H1 (cell line): ENCODE data around the gene THOC6. TPM values are rescaled to one million over a fixed set of nuclear protein-coding genes. Genes with fewer than 3 reads are reported as not detected.
A peak's percentile ranks its signal among the peaks of the same experiment; 100 is the strongest.

Source experiments
- CTCF ChIA-PET: fragments of 300-600 bp; sonication (Branson Sonifier 250); formaldehyde crosslinking; loops from one replicate; lab custom pipeline; 2021; ENCODE audit not compliant: partially characterized antibody; lab: Charles Lee
- POLR2A ChIA-PET: fragments of 300-600 bp; sonication (Branson Sonifier 250); formaldehyde crosslinking; loops from one replicate; lab custom pipeline; 2021; ENCODE audit warnings: inconsistent platforms; ENCODE audit not compliant: partially characterized antibody; lab: Charles Lee
- DNase-seq, 2 experiments: peaks; one replicate each; pipeline versions ENCODE4 v3.0.0 to v3.0.0-alpha.2; 2010 to 2022; ENCODE audit warnings: low spot score in 2 of 2, low read depth in 1 of 2, mixed read lengths in 1 of 2
- FAIRE-seq: peaks from 2 replicates; lab custom pipeline; 2011; peaks lifted over from hg19 to GRCh38; lab: Jason Lieb, UNC
- H2AFZ ChIP-seq: 2 replicates; pipeline ENCODE4 v1.8.1; 2012; ENCODE audit warnings: low read length, inconsistent platforms
- H2AK5ac ChIP-seq: 2 replicates; pipeline ENCODE4 v1.6.1; 2013; ENCODE audit warnings: low read depth, low read length
- H2BK120ac ChIP-seq: replicated peaks from 2 replicates; pipeline ENCODE3; 2013; ENCODE audit warnings: low read depth, low read length, inconsistent platforms
- H2BK12ac ChIP-seq: 2 replicates; pipeline ENCODE4 v1.6.1; 2013; ENCODE audit warnings: low read depth, low read length
- H2BK15ac ChIP-seq: 2 replicates; pipeline ENCODE4 v1.6.1; 2013; ENCODE audit warnings: low read length
- H2BK20ac ChIP-seq: 2 replicates; pipeline ENCODE4 v1.6.1; 2013; ENCODE audit warnings: low read length
- H2BK5ac ChIP-seq: 2 replicates; pipeline ENCODE4 v1.6.1; 2013; ENCODE audit warnings: low read depth, low read length
- H3K14ac ChIP-seq: 2 replicates; pipeline ENCODE4 v1.6.1; 2013; ENCODE audit warnings: inconsistent platforms; ENCODE audit not compliant: insufficient read length
- H3K18ac ChIP-seq: 2 replicates; pipeline ENCODE4 v1.6.1; 2013; ENCODE audit warnings: low read length; ENCODE audit errors: extremely low read depth
- H3K23ac ChIP-seq: 2 replicates; pipeline ENCODE4 v1.6.1; 2013; ENCODE audit warnings: inconsistent platforms; ENCODE audit not compliant: insufficient read length
- H3K23me2 ChIP-seq: 2 replicates; pipeline ENCODE4 v1.6.1; 2013; ENCODE audit warnings: low read depth, low read length
- H3K27ac ChIP-seq: 2 replicates; pipeline ENCODE4 v1.6.1; 2011; ENCODE audit warnings: low read depth, low read length, inconsistent platforms
- H3K27me3 ChIP-seq, 4 experiments: replicated peaks in 1 of 4; 1 replicate in 1 of 4; 2 replicates in 3 of 4; pipeline versions ENCODE4 v1.6.1 to v1.8.1; 2011 to 2013; ENCODE audit warnings: low read length in 3 of 4, mild to moderate bottlenecking in 3 of 4, inconsistent platforms in 2 of 4, mixed read lengths in 2 of 4, moderate library complexity in 1 of 4; ENCODE audit not compliant: control insufficient read depth in 3 of 4, insufficient read depth in 3 of 4; ENCODE audit errors: extremely low read depth in 1 of 4
- H3K36me3 ChIP-seq, 4 experiments: 2 replicates each; pipeline versions ENCODE4 v1.6.1 to v1.8.1; 2011 to 2013; ENCODE audit warnings: mild to moderate bottlenecking in 4 of 4, low read length in 3 of 4, moderate library complexity in 2 of 4, control low read depth in 1 of 4, inconsistent platforms in 1 of 4; ENCODE audit not compliant: insufficient read depth in 4 of 4, control insufficient read depth in 2 of 4
- H3K4ac ChIP-seq: replicated peaks from 2 replicates; pipeline ENCODE3; 2013; ENCODE audit warnings: low read length, low read depth, mixed read lengths, inconsistent platforms; ENCODE audit not compliant: insufficient read length
- H3K4me1 ChIP-seq, 4 experiments: replicated peaks in 1 of 4; 1 replicate in 1 of 4; 2 replicates in 3 of 4; pipeline versions ENCODE4 v1.6.1 to v1.8.1; 2011 to 2013; ENCODE audit warnings: low read length in 3 of 4, inconsistent platforms in 2 of 4, mixed read lengths in 1 of 4; ENCODE audit not compliant: insufficient read depth in 4 of 4, control insufficient read depth in 3 of 4
- H3K4me2 ChIP-seq, 2 experiments: 2 replicates each; pipeline versions ENCODE4 v1.6.1 to v1.8.1; 2011 to 2013; ENCODE audit warnings: low read depth in 2 of 2, low read length in 2 of 2, control low read depth in 1 of 2, inconsistent platforms in 1 of 2, mild to moderate bottlenecking in 1 of 2; ENCODE audit not compliant: insufficient read depth in 1 of 2
- H3K4me3 ChIP-seq, 4 experiments: fragments of 200-600, 300-600 bp in 1 of 4; sonication (generic), shearing (Covaris generic), sonication (Bioruptor Twin) in 1 of 4; 2 replicates each; pipeline versions ENCODE4 v1.5.1 to v1.8.1; 2011 to 2016; ENCODE audit warnings: low read length in 4 of 4, low read depth in 3 of 4, control low read depth in 2 of 4, inconsistent platforms in 2 of 4, mild to moderate bottlenecking in 2 of 4, mixed read lengths in 1 of 4, moderate library complexity in 1 of 4; ENCODE audit not compliant: insufficient read depth in 2 of 4; ENCODE audit errors: extremely low read depth in 1 of 4
- H3K56ac ChIP-seq: replicated peaks from 2 replicates; pipeline ENCODE3; 2013; ENCODE audit warnings: low read depth, mild to moderate bottlenecking, mixed read lengths, low read length, inconsistent platforms; ENCODE audit not compliant: insufficient read length
- H3K79me1 ChIP-seq: 2 replicates; pipeline ENCODE4 v1.6.1; 2013; ENCODE audit warnings: low read depth, low read length, control low read depth
- H3K79me2 ChIP-seq, 2 experiments: 2 replicates each; pipeline versions ENCODE4 v1.6.1 to v1.8.1; 2012 to 2013; ENCODE audit warnings: low read length in 2 of 2, mild to moderate bottlenecking in 2 of 2, inconsistent platforms in 1 of 2; ENCODE audit not compliant: insufficient read depth in 2 of 2, control insufficient read depth in 1 of 2
- H3K9ac ChIP-seq, 4 experiments: replicated peaks in 1 of 4; 1 replicate in 1 of 4; 2 replicates in 3 of 4; pipeline versions ENCODE4 v1.6.1 to v1.8.1; 2011 to 2013; ENCODE audit warnings: low read depth in 3 of 4, low read length in 3 of 4, control low read depth in 2 of 4, mild to moderate bottlenecking in 2 of 4, moderate library complexity in 2 of 4, inconsistent platforms in 1 of 4; ENCODE audit errors: extremely low read depth in 1 of 4
- H3K9me3 ChIP-seq, 2 experiments: 2 replicates each; pipeline versions ENCODE4 v1.6.1 to v1.8.1; 2012 to 2013; ENCODE audit warnings: mild to moderate bottlenecking in 2 of 2, moderate library complexity in 2 of 2, control low read depth in 1 of 2, inconsistent platforms in 1 of 2, low read depth in 1 of 2, low read length in 1 of 2, mixed read lengths in 1 of 2; ENCODE audit not compliant: insufficient read depth in 2 of 2
- H4K20me1 ChIP-seq, 2 experiments: replicated peaks in 1 of 2; 2 replicates each; pipeline versions ENCODE3 to v1.8.1; 2011 to 2013; ENCODE audit warnings: inconsistent platforms in 2 of 2, low read length in 2 of 2, mild to moderate bottlenecking in 1 of 2; ENCODE audit not compliant: insufficient read depth in 2 of 2, control insufficient read depth in 1 of 2
- H4K5ac ChIP-seq: 2 replicates; pipeline ENCODE4 v1.6.1; 2013; ENCODE audit warnings: low read length, low read depth, mixed read lengths, inconsistent platforms; ENCODE audit not compliant: insufficient read length
- H4K8ac ChIP-seq: 2 replicates; pipeline ENCODE4 v1.8.0; 2013; ENCODE audit warnings: mild to moderate bottlenecking, moderate library complexity, low read length, inconsistent platforms; ENCODE audit not compliant: insufficient read depth; ENCODE audit errors: extremely low read depth
- H4K91ac ChIP-seq: replicated peaks from 2 replicates; pipeline ENCODE3; 2013; ENCODE audit warnings: low read length, mixed read lengths, inconsistent platforms; ENCODE audit not compliant: insufficient read length
- ASH2L ChIP-seq: fragments of 200-600, 300-600 bp; sonication (generic); IDR thresholded peaks from one replicate; pipeline ENCODE4 v1.7.1; 2017; ENCODE audit warnings: low read length
- E2F6 ChIP-seq: IDR thresholded peaks from 2 replicates; pipeline ENCODE4 v1.6.1; 2012; ENCODE audit warnings: inconsistent platforms
- KDM5A ChIP-seq: fragments of 200-600 bp; IDR thresholded peaks from 2 replicates; pipeline ENCODE4 v1.7.1; 2012; ENCODE audit warnings: mild to moderate bottlenecking, low read length, inconsistent platforms, mixed read lengths
- SIN3A ChIP-seq, 2 experiments: IDR thresholded peaks in 1 of 2; conservative IDR thresholded peaks in 1 of 2; 2 replicates each; pipeline ENCODE4 v1.6.1; 2011 to 2012; ENCODE audit warnings: low read length in 2 of 2, improper control_type of control experiment in 1 of 2, low read depth in 1 of 2, mild to moderate bottlenecking in 1 of 2
- TAF1 ChIP-seq: IDR thresholded peaks from 2 replicates; pipeline ENCODE4 v1.6.1; 2011; ENCODE audit warnings: mild to moderate bottlenecking, low read depth, low read length
- WGBS, 2 experiments: shearing (Covaris generic) in 1 of 2; methylation state at CpG; one replicate each; pipeline versions ENCODE4 v1.1.6 to v1.1.7; 2013 to 2015; ENCODE audit warnings: low lambda C conversion rate in 2 of 2, mixed read lengths in 2 of 2, inconsistent platforms in 1 of 2, low coverage in 1 of 2, missing lambda C conversion rate in 1 of 2; ENCODE audit not compliant: insufficient replicate concordance in 2 of 2, insufficient coverage in 1 of 2, insufficient read length in 1 of 2; ENCODE audit errors: extremely low coverage in 1 of 2, missing lambda C conversion rate in 1 of 2; 5-methylcytosine and 5-hydroxymethylcytosine counted together
- polyA plus RNA-seq, 7 experiments: library from polyadenylated mRNA; depleted of rRNA in 3 of 7; stranded (reverse) in 5 of 7; unstranded in 2 of 7; fragments of >200 nt in 5 of 7; fragments of 200-250 nt in 2 of 7; gene quantifications; 1 replicate in 5 of 7; 2 replicates in 1 of 7; 4 replicates in 1 of 7; pipeline versions ENCODE4 v1.2.1 to v1.2.3, GENCODE V29; 2011 to 2013; ENCODE audit warnings: missing spikeins in 2 of 7, mixed read lengths in 2 of 7
- total RNA-seq: library from RNA; stranded (reverse); fragmentation: NEBNext Ultra II Directional; extraction: Animal tissue kit (Norgen Biotek cat#: 25700); gene quantifications from 2 replicates; pipeline ENCODE4 v1.2.1, GENCODE V29; 2021

The THOC6 gene
- total and polyA plus RNA-seq, 2 of the 8 experiments (the other 6 are each of a cell fraction or from before 2014, with no cell fraction given) = 78.5 to 111 TPM

DNA sequence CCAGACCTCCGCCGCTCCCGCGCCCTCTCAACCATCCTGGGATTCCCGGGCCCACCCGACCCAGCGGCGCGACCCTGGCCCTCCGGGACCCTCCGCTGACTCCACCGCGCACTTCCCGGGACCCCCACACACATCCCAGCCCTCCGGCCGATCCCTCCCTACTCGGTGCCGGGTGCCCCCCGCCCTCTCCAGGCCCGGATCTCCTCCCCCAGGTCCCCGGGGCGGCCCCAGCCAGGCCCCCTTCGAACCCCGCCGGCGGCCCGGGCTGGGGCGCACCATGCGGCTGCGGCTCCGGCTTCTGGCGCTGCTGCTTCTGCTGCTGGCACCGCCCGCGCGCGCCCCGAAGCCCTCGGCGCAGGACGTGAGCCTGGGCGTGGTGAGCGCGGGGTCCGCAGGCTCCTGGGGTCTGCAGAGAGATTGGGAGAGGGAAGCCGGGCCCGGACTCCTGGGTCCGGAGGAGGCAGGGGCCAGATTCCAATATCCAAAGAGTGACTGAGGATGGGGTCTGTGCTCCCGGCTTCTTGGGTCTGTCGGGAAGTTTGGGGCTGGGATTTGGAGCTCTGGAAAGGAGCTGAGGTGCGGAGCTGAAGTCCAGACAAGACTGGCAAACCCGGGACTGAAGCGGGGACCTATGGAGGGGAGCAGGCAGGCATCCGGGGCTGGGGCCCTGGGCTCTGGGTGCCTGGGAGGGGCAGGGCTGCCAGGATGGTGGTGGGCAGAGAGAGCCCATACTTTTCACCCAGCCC, 23.0 kb downstream of the THOC6 start:
- Histone ChIP-seq H3K23me2 (peaks cover 6% of the 10 kb centered on the region; the same call in 1 of the 2 replicates), H3K4me2 (peak overlapping the region; percentile 79 to 84), H4K8ac (peak overlapping the region; percentile 79; the same call in 1 of the 2 replicates), H2AFZ (no peak overlapping the region), H3K36me3 (no peaks in the 10 kb centered on the region), H2BK15ac (no peak overlapping the region), H4K20me1 (peaks cover 0 to 16% of the 10 kb centered on the region in 2 experiments), H2BK20ac (no peak overlapping the region), H3K23ac (no peak overlapping the region), H4K91ac (peak overlapping the region; percentile 54), H2BK12ac (no peak overlapping the region), H3K79me1 (no peaks in the 10 kb centered on the region), H3K4ac (no peak overlapping the region), H3K27ac (no peak overlapping the region), H3K9ac (peak overlapping the region in 3 of 4 experiments; percentile 5 to 57 (median 31); a peak in 2 of 7 replicates), H2AK5ac (no peak overlapping the region), H2BK5ac (no peak overlapping the region; the same call in 1 of the 2 replicates), H4K5ac (peak overlapping the region; percentile 97), H3K56ac (peak overlapping the region; percentile 16), H3K4me3 (peak overlapping the region; percentile 66 to 89 (median 80)), H3K4me1 (peaks cover 0 to 3% (median 0%) of the 10 kb centered on the region in 4 experiments; a peak in 3 of 7 replicates), H3K18ac (peak overlapping the region; percentile 48), H3K27me3 (peaks cover 0 to 8% (median 3%) of the 10 kb centered on the region in 4 experiments; a peak in 6 of 7 replicates), H2BK120ac (no peak overlapping the region), H3K79me2 (peaks cover 0 to 5% of the 10 kb centered on the region in 2 experiments; a peak in 1 of 4 replicates), H3K9me3 (no peaks in the 10 kb centered on the region), H3K14ac (no peak overlapping the region)
- FAIRE-seq (no peak), DNase-seq (peak in 1 of 2 experiments; percentile 84)
- TF ChIP-seq KDM5A (no peak), TAF1 (peak; percentile 43; the same call in 1 of the 2 replicates), E2F6 (peak; percentile 20), SIN3A (conservative IDR thresholded peaks at IDR 0.05 in 1 of 2, IDR thresholded peaks at IDR 0.05 in 1 of 2; ENCODE audit: low read depth in 1 of 2, low read length in 2 of 2) (peak in 1 of 2 experiments; percentile 70; a peak in 1 of 4 replicates), ASH2L (peak; percentile 9)
- WGBS, 2 experiments = 3% methylated on average over 27 of the region's 54 CpGs; no CpG with 5 or more reads in 1 of the 2 experiments
- ChIA-PET POLR2A (interaction anchor here (0.8 to 6.1 kb wide), 24 partner anchors 9 to 143 kb away, joined by 3 to 94 read pairs (median 6); partner anchors contain the start of genes CLDN6, HCFC1R1, IL32 and PAQR4), CTCF (interaction anchor here (0.6 to 7.4 kb wide), 12 partner anchors 8 to 1355 kb away, joined by 3 to 117 read pairs (median 6); partner anchors contain the start of genes ZNF213 and ZSCAN10)
